ENCODE results near the gene SRSF9.
"Not testable (repeated sequence)": the region's sequence is repeated elsewhere in the genome, so short reads cannot be mapped to it uniquely, and the experiment has no call there.

Gene SRSF9

GRCh38 chr12:120481022-120481767, 11.6 kb upstream of the SRSF9 start:
- no peak for DNase-seq

- no peak for DNase-seq
Measured at GRCh38 chr12:120480211-120480610, 10.7 kb upstream of the SRSF9 start.

DNA sequence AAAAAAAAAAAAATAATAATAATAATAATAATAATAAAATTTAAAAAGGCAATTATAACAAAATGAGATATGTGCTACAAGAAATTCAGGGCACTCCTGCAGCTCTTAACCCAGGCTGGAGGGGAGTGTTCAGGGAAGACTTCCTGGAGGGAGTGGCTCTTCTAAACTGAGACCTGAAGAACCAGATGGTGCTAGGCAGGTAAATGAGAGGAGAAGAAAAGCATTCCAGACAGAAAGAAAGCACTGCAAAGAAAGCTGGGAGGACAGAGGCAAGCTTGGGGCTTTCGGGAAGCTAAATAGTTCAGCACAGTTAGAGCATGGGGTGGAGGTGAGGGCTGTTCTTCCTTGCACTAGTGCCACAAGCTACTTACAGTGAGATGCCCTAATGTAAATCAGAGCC, 9.9 kb upstream of the SRSF9 start:
- DNase-seq, result no peak

DNA sequence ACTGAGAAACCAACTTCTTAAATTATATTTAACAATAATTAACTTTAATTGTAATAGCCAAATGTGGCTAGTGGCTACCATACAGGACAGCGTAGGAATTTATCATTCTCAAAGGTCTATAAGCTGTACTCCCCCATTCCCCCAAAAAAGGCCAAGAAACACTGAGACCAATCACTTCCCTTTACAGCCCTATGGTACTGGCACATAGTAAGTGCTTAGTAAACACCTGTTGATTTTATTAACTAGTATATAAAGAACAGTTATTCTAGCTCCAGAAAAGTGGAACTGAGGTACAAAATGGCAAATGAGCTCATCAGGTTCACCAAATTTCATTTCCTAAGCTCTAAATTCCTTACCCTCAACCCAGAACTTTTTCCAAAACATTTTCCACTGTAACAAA, 6.1 kb upstream of the SRSF9 start:
- no peak for DNase-seq

DNA sequence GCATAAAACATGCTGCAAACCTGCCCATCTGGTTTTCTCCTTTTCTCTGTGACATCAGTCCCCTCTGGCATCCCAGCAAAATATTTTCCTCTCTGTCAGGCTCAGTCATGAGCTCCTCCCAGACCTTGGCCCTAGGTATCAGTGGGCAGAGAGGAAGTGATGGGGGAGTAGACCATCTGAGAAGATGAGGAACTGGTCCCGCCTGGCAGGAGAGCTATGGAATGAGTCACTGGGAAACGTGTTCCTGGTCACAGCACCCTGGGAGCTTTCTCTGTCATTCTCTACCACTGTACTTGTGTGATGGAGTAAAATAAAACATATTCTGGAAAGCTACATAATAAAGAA, 5.0 kb upstream of the SRSF9 start:
- peak; percentile 51 for DNase-seq

- DNase-seq, result no peak
Measured at GRCh38 chr12:120473807-120474615, 4.5 kb upstream of the SRSF9 start.

GRCh38 chr12:120472521-120472920, 3.0 kb upstream of the SRSF9 start:
- DNase-seq, result no peak

- no peak for DNase-seq
Measured at GRCh38 chr12:120470150-120470784, 719 bp upstream of the SRSF9 start.

- no peak for DNase-seq
Measured at GRCh38 chr12:120468821-120469449, 613 bp downstream of the SRSF9 start.

DNA sequence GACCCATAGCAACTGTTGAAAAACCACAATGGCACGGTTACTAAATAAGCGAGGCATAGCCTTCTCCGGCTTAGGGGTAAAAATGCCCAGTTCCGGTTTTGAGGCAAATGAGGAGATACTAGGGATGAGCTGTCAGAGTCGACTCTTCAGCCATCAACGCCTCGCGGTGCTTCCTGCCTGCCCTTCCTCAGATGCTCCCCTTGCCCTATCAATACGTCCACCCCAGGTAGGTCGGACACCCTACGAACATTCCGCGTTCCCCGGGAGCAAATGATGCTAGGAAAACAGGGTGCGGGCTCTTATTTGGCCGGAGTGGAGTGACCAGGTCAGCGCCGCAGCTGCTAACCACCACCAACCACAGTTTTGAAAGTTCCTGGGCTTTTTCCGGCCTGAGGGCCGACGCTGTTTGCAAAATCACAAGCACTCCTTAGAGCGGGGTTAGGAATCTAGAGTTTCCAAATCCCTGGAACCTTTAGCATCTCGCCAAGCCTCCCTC, 1.2 kb downstream of the SRSF9 start:
- peak; percentile 36 for DNase-seq

- DNase-seq, result no peak
Measured at GRCh38 chr12:120467439-120467838, 2.1 kb downstream of the SRSF9 start.

- peak; percentile 51 for DNase-seq
Measured at GRCh38 chr12:120466560-120467315, 2.8 kb downstream of the SRSF9 start.

- no peak for DNase-seq
Measured at GRCh38 chr12:120465756-120466155, 3.8 kb downstream of the SRSF9 start.

- DNase-seq, result no peak
Measured at GRCh38 chr12:120463712-120464111, 5.8 kb downstream of the SRSF9 start.

GRCh38 chr12:120462099-120462640, 7.4 kb downstream of the SRSF9 start:
- DNase-seq, result no peak

DNA sequence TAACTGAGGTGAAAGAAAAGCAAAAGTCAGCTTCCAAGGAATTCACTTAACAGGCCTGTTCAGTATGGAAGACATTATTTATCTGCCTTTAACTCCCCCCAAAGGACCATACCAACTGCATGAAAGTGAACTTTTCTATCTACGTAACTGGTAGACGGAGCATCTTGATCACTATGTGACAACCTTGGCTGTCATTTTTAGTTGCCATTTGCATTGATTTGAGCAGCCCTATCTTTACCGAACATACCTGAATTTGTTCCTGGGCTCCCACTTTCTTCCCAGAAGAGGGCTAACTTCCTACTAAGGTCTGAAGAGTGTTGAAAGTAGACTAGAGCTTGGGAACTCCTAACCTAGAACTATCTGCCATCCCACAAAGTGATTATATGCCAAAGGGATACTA, 9.4 kb downstream of the SRSF9 start:
- DNase-seq, result no peak

DNA sequence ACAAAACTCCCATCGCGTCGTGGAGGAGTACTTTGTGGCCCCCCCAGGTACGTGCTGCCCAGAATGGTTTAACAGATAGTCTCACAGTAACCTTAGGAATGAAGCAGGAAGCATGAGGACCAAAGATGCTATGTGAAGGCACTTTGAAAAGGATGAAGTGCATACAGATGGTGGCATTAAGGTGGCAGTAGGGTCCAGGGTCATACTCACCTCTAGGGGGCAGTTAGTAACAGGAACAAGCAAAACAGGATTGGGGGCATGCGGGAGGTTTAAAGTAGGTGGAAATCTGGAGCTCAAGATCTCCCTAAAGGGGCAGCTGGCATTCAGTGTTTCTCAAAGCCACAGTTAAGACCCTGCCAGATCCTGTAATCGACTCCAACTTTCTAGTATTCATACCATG, 12.4 kb downstream of the SRSF9 start:
- no peak for DNase-seq

GRCh38 chr12:120455302-120455701, 14.2 kb downstream of the SRSF9 start:
- no peak for DNase-seq

DNA sequence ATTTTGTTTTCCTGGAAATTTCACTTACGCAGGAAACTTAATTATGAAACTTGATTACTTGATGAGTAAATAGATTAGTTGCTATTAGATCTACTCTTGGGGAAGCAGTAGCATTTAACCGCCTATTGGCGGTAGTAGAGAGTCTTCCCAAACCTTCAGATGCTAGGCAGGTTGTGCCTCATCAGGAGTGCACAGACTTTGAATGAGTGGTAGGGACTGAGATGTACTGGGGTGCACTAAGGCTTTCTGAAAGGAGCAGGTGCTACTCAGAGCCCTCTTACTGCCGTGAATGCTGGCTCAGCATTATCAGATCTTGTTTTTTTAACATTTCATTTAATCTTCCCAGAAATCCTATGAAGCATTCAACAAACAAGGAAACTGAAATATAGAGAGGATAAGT, 15.6 kb downstream of the SRSF9 start:
- DNase-seq, result no peak

DNA sequence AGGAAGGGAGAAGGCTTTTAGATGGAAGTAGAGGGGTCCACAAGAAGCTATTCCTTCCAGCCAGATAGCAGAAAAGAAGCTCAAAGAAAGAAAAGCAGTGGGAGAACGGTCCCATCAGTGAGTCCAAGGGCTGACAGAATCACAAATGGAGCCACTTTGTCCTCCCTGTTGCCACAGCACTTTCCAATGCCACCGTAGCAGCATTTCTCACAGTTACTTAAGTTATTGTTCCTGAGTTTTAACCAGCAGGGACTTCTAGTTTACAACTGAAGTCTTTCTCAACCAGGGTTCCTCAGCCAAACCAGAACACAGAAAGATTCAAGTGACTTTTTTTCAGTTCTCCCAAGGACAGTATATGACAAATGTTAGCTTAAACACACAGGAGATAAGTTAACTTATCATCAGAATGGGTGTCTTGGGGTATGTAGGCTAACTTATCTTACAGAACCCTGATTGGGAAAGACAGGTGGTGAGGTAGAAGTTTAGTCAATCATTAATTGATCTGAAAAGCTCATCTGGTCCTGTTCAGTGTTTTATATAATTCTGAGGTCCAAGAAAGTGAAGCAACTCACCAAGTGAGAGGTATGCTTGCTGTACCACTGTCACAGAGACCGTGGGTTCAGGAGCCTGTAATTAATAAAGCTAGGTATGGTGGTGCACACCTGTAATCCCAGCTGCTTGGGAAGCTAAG, 16.3 kb downstream of the SRSF9 start:
- no peak for DNase-seq

GRCh38 chr12:120452524-120452923, 17.0 kb downstream of the SRSF9 start:
- DNase-seq, result not testable (repeated sequence)

DNA sequence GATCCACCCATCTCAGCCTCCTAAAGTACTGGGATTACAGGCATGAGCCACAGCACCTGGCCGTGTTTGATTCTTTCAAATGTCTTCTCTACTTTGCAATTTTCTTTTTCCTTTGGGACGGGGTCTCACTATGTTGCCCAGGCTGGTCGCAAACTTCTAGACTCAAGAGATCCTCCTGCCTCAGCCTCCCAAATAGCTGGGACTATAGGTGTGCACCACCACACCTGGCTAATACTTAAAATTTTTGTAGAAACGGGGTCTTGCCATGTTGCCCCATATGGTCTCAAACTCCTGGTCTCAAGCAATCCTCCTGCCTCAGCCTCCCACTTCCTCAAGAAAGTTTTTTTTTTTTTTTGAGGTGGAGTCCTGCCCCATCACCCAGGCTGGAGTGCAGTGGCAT, 21.6 kb downstream of the SRSF9 start:
- no peak for DNase-seq

Measured in right hindlimb (tissue), 1 donor.